Right lobe of liver (tissue), 6 donors: ENCODE data around the gene ZNF280A. TPM values are rescaled to one million over a fixed set of nuclear protein-coding genes. Genes with fewer than 3 reads are reported as not detected.

Source experiments
- ATAC-seq, 4 donors: fragments of 200-7000 bp; cut with Tn5 transposase; one replicate each; pipeline ENCODE4 v1.9.1; 2020; ENCODE audit warnings: mild to moderate bottlenecking in 4 of 4, moderate library complexity in 4 of 4
- DNase-seq, 3 donors: peaks; one replicate each; pipeline ENCODE4 v3.0.0-alpha.2; 2020
- H3K27ac ChIP-seq, 3 donors: fragments of 200-600 bp; one replicate each; pipeline ENCODE4 v1.8.0; 2022
- H3K27me3 ChIP-seq, 2 donors: fragments of 200-600 bp; one replicate each; pipeline ENCODE4 v1.8.0; 2022
- H3K36me3 ChIP-seq, 4 donors: fragments of 200-600 bp; sonication (generic) in 1 of 4; one replicate each; pipeline versions ENCODE4 v1.5.1 to v1.8.0; 2017 to 2022; ENCODE audit warnings: control low read depth in 1 of 4
- H3K4me1 ChIP-seq, 4 donors: fragments of 200-600 bp; sonication (generic) in 1 of 4; one replicate each; pipeline versions ENCODE4 v1.5.1 to v1.8.0; 2017 to 2022; ENCODE audit warnings: control low read depth in 1 of 4
- H3K4me3 ChIP-seq, 3 donors: fragments of 200-600 bp; one replicate each; pipeline ENCODE4 v1.8.0; 2022
- H3K9me3 ChIP-seq, 4 donors: fragments of 200-600 bp; sonication (generic) in 1 of 4; one replicate each; pipeline versions ENCODE4 v1.5.1 to v1.8.0; 2017 to 2022; ENCODE audit warnings: control low read depth in 1 of 4
- POLR2A ChIP-seq: fragments of 450-650 bp; IDR thresholded peaks from one replicate; pipeline ENCODE4 v1.6.1; 2017; ENCODE audit warnings: antibody characterized with exemption, mild to moderate bottlenecking
- WGBS: methylation state at CpG from one replicate; pipeline ENCODE4 v1.1.6; 2018; ENCODE audit warnings: low coverage, low lambda C conversion rate; ENCODE audit not compliant: insufficient coverage; ENCODE audit errors: missing lambda C conversion rate; 5-methylcytosine and 5-hydroxymethylcytosine counted together
- intact Hi-C, 2 donors: fragments of 100-400 bp; cut with DNase I; formaldehyde crosslinking; loops; one replicate each; pipeline versions ENCODE4 v1.11.2 to v1.14.1; 2022
- total RNA-seq, 6 experiments: library from RNA; depleted of rRNA in 2 of 6; stranded (reverse); fragments of >200 nt in 2 of 6; fragmentation: NEBNext Ultra II Directional in 3 of 6; extraction: Animal tissue kit (Norgen Biotek cat#: 25700) in 3 of 6; gene quantifications; one replicate each; pipeline versions ENCODE4 v1.1.0 to v1.2.4, GENCODE V29; 2016 to 2023
- TF ChIP-seq, protein P1 (sequence below), 4 donors: fragments of 200-600 bp in 3 of 4; fragments of 450-650 bp in 1 of 4; IDR thresholded peaks; one replicate each; pipeline versions ENCODE4 v1.5.1 to v1.8.0; 2016 to 2022; ENCODE audit warnings: antibody characterized with exemption in 4 of 4, mild to moderate bottlenecking in 2 of 4
- donor health status: DM: no; HTN: yes; CAD: no.
- donor health status: DM: no; HTN: no; CAD: no.
- donor health status: DM: no; HTN: no; CAD: no.
- donor health status: DM: no; HTN: yes; CAD: no.
- donor health status: DM: no; HTN: yes; CAD: no.

The ZNF280A gene
- total RNA-seq, 6 experiments from 2014 or later, result not detected

DNA sequence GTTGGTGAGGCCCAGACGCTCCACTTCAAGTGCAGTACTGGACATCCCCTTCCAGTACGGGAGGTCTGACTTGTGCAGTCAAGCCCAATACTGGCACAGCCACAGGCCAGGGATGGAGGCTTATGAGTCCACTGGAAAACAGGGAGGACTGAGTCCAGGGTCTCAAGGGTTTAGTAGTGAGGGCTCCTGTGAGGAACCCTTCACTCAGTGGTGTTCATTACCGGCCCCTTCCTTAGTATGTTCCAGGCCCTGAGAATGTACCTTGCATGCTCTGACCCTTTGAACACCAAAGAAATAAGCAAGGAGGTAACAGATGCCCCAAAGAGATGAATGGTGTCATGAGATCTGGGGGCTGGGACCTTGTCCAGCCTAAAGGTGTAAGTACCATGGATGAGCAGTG, 27.2 kb upstream of the ZNF280A start:
- H3K27ac ChIP-seq, result no peak overlapping the region
- intact Hi-C loops, result no loop called here
- DNase-seq (no peak), ATAC-seq (no peak)
- H3K9me3 ChIP-seq, result no peaks in the 10 kb centered on the region
- no peaks in the 10 kb centered on the region for H3K36me3 ChIP-seq
- no peak overlapping the region for H3K4me3 ChIP-seq
- no peaks in the 10 kb centered on the region for H3K27me3 ChIP-seq
- no peak for TF ChIP-seq POLR2A
- TF ChIP-seq, protein P1, sequence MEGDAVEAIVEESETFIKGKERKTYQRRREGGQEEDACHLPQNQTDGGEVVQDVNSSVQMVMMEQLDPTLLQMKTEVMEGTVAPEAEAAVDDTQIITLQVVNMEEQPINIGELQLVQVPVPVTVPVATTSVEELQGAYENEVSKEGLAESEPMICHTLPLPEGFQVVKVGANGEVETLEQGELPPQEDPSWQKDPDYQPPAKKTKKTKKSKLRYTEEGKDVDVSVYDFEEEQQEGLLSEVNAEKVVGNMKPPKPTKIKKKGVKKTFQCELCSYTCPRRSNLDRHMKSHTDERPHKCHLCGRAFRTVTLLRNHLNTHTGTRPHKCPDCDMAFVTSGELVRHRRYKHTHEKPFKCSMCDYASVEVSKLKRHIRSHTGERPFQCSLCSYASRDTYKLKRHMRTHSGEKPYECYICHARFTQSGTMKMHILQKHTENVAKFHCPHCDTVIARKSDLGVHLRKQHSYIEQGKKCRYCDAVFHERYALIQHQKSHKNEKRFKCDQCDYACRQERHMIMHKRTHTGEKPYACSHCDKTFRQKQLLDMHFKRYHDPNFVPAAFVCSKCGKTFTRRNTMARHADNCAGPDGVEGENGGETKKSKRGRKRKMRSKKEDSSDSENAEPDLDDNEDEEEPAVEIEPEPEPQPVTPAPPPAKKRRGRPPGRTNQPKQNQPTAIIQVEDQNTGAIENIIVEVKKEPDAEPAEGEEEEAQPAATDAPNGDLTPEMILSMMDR (IDR thresholded peaks at IDR 0.05), result no peak
- WGBS, result 75% methylated on average over 3 of the region's 3 CpGs
- no peaks in the 10 kb centered on the region for H3K4me1 ChIP-seq

DNA sequence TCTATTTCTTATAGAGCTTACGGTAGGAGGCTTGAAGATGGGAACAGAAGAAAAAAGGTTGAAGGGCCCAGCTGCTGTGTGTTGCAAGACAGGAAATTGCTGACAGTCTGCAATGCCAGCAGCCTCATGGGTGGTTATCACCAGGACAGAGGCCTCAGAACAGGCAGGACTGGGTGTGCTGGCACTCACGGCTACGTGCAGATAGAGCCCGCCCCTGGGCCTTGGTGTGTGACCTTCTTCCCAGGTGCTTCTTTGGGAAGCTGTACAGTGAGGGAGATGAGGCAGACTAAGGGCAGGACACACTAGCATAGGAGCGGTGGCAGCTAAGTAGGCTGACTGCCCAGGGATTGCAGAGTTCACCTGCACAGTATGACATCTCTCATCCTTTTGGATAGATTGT, 26.4 kb upstream of the ZNF280A start:
- ATAC-seq (no peak), DNase-seq (no peak)
- H3K36me3 ChIP-seq, result no peaks in the 10 kb centered on the region
- intact Hi-C loops, result no loop called here
- no peaks in the 10 kb centered on the region for H3K27me3 ChIP-seq
- H3K4me3 ChIP-seq, result no peak overlapping the region
- no peaks in the 10 kb centered on the region for H3K4me1 ChIP-seq
- WGBS, result 50% methylated on average over 2 of the region's 5 CpGs
- TF ChIP-seq POLR2A, result no peak
- TF ChIP-seq, protein P1 (IDR thresholded peaks at IDR 0.05), result no peak
- no peak overlapping the region for H3K27ac ChIP-seq
- H3K9me3 ChIP-seq, result no peaks in the 10 kb centered on the region

DNA sequence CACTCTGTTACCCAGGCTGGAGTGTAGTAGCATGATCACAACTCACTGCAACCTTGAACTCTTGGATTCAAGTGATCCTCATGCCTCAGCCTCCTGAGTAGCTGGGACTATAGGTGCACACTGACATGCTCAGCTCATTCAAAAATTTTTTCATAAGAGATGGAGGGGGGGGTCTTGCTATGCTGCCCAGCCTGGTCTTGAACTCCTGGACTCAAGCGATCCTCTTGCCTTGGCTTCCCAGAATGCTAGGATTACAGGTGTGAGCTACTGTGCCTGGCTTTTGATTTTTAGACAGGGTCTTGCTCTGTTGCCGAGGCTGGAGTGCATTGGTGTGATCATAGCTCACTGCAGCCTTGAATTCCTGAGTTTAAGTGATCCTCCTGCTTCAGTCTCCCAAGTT, 25.0 kb upstream of the ZNF280A start:
- TF ChIP-seq POLR2A, result no peak
- TF ChIP-seq, protein P1 (IDR thresholded peaks at IDR 0.05), result no peak
- H3K4me1 ChIP-seq, result no peaks in the 10 kb centered on the region
- H3K4me3 ChIP-seq, result no peak overlapping the region
- H3K27ac ChIP-seq, result no peak overlapping the region
- no peak for DNase-seq
- intact Hi-C loops, result no loop called here
- 80% methylated on average over 1 of the region's 2 CpGs for WGBS
- H3K27me3 ChIP-seq, result no peaks in the 10 kb centered on the region
- H3K9me3 ChIP-seq, result no peaks in the 10 kb centered on the region
- H3K36me3 ChIP-seq, result no peaks in the 10 kb centered on the region
- ATAC-seq, result no peak

DNA sequence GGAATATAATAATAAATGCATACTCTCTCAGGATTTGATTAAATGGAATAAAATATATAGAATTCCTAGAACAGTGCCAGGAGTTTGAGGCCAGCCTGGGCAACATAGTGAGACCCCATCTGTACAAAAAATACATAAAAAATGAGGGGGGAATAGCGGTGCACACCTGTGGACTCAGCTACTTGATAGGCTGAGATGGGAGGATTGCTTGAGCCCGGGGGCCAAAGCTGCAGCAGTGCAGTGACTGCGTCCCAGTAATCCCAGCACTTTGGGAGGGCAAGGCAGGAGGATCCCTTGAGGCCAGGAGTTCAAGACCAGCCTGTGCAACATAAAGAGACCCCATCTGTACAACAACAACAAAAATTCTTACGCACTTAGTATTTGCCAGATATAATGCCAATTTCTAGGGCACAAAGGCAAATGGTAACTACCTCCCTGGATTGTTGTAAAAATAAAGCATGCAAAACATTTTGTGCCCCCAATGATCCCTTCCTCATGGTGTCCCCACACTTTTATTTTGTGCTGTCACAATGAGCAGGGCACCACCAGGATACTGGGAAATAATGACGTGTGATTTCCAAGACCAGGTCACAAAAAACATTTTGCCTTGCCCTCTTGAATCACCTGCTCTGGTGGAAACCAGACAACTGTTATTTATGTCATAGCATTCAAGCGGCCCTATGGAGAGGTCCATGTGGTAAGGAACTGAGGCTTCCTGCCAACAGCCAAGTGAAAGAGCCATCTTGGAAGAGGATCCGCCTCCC, 18.3 kb upstream of the ZNF280A start:
- Histone ChIP-seq H3K4me3 (no peak overlapping the region), H3K27ac (no peak overlapping the region)
- WGBS, result 44% methylated on average over 6 of the region's 7 CpGs

More for the DNA sequence above, 18.3 kb upstream of the ZNF280A start:
- Histone ChIP-seq H3K36me3 (no peaks in the 10 kb centered on the region), H3K4me1 (no peaks in the 10 kb centered on the region), H3K27me3 (no peaks in the 10 kb centered on the region), H3K9me3 (no peaks in the 10 kb centered on the region)
- intact Hi-C loops, result no loop called here
- ATAC-seq (no peak), DNase-seq (no peak)
- TF ChIP-seq POLR2A, result no peak
- TF ChIP-seq, protein P1 (IDR thresholded peaks at IDR 0.05), result no peak
